ENCODE measurements around the gene PLXNB1.

PLXNB1 gene

DNA sequence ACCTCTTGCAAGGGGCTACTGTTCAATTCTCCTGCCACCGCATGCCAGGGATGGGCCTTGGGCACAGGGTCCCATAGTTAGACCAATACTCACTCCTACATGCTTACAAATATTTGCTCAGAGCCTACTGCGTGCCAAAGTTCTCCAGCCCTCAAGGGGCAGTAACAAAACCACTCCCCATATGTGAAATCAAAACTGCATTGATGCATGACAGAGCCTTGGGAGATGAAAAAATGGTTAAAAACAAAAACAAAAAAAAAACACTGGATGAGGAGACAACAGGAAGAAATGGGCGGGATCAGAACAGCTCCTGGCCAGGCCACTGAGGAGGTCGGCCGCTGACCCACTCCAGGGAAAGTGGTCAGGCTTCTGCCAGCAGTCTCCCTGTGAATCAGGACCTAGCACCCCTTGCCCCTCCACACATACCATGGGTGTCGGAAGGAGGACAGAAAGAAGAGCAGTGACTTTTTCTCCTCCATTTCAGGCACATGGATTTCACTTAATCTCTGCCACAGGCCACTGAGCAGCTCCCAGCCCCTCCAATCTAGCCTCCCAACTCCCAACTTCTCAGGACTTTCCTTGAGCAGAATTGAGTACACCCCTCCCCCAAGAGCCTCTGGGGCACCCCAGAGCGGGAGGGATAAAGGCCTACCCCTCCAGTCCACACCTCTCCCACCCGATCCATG is 2.8 kb downstream of the PLXNB1 start:
- H3K27ac ChIP-seq = peak overlapping the region; percentile 96
- TF ChIP-seq, protein P1, sequence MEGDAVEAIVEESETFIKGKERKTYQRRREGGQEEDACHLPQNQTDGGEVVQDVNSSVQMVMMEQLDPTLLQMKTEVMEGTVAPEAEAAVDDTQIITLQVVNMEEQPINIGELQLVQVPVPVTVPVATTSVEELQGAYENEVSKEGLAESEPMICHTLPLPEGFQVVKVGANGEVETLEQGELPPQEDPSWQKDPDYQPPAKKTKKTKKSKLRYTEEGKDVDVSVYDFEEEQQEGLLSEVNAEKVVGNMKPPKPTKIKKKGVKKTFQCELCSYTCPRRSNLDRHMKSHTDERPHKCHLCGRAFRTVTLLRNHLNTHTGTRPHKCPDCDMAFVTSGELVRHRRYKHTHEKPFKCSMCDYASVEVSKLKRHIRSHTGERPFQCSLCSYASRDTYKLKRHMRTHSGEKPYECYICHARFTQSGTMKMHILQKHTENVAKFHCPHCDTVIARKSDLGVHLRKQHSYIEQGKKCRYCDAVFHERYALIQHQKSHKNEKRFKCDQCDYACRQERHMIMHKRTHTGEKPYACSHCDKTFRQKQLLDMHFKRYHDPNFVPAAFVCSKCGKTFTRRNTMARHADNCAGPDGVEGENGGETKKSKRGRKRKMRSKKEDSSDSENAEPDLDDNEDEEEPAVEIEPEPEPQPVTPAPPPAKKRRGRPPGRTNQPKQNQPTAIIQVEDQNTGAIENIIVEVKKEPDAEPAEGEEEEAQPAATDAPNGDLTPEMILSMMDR (conservative IDR thresholded peaks at IDR 0.05) = no peak

- H3K27ac ChIP-seq = peak overlapping the region; percentile 96; the same call in 1 of the 2 replicates
- TF ChIP-seq, protein P1 (conservative IDR thresholded peaks at IDR 0.05) = no peak
Measured at GRCh38 chr3:48426401-48426909, 3.4 kb downstream of the PLXNB1 start.

DNA sequence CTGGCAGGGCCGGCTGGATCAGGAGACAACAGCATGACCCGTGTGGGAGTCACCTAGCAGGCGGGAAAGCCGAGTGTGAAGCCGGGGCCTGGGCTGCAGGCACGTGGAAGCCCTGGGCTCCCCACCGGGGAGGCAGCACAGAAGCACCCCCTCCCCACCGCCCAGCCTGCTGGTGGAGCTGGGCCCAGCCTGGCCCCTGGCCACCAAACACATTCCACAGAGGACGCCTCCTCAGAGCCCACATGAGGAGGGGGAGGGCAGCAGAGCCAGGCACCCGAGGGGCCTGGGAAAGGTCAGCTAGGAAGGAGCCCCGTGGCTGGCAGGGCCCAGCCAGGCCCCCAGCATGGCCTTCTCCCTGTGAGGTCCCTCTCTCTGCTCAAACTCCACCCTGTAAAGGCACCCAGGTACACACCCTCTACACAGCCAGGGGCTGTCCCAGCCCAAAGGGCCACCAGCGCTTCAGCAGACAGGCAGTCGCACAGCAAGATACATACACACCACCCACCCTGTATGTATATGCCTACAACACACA is 4.5 kb downstream of the PLXNB1 start:
- peak overlapping the region; percentile 96; the same call in 1 of the 2 replicates for H3K27ac ChIP-seq
- TF ChIP-seq, protein P1 (conservative IDR thresholded peaks at IDR 0.05) = no peak

DNA sequence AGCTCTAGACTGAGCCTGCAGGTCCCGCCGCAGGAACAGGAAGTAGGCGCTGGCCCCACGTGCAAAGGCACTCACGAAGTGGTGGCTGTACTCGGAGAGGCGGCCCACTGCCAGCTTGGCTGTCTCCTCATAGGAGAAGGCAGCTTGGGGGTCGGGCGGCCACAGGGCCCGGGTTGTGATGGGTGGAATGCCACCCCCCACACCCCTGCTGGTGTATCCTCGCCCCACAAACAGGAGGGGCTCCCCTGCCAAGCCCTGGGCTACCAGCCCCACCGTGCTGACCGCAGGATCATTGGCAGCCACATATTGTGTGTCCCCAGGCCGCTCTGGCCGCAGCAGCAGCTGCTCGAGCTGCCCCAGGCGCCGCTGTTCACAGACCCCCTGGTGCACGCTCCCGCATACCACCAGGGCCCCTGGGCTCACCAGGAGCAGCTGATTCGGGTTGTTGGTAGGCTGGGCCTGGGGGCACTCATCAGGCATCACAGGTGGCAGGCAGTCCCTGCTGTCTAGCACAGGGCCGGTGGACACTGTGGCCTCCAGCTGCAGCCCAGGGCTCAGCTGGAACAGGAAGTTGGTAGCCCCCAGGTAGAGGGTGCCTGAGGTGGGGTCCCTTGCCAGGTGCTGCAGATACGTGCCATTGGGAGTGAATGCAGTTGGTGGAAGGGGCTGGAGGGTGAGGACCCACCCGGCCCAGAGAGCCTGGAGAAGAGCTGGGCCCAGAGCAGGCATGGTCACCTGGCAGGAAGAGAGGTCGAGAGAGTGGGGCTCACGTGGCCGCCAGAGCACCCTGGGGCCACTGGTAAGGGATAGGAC is 5.8 kb downstream of the PLXNB1 start:
- TF ChIP-seq, protein P1 (conservative IDR thresholded peaks at IDR 0.05) = no peak
- no peak overlapping the region for H3K27ac ChIP-seq

- TF ChIP-seq, protein P1 (conservative IDR thresholded peaks at IDR 0.05) = no peak
- H3K27ac ChIP-seq = no peak overlapping the region
Measured at GRCh38 chr3:48423241-48423882, 6.5 kb downstream of the PLXNB1 start.

DNA sequence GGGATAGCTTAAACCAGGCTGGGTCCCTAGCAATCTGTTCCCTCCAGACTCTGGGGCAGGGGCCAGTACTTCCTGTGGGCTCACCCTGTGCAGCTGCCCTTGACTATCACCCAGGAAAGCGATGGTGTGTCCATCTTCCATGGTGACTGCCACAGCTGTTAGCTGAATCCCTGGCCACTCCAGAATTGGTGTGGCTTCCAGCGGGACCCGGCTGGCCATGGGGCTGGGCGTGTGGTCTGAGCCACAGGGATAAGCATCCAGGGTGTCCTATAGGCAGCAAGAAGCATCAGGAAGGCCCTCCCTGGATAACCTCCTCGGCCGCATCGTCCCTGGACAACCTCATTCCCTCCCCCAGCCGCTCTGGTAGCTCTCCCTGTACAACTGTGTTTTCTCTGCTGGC is 7.2 kb downstream of the PLXNB1 start:
- no peak overlapping the region for H3K27ac ChIP-seq

More for the DNA sequence above, 7.2 kb downstream of the PLXNB1 start:
- TF ChIP-seq, protein P1 (conservative IDR thresholded peaks at IDR 0.05) = no peak

All from VCaP (cell line).